ENCODE results near the gene TEAD4.
A peak's percentile ranks its signal among the peaks of the same experiment; 100 is the strongest.

Gene TEAD4

DNA sequence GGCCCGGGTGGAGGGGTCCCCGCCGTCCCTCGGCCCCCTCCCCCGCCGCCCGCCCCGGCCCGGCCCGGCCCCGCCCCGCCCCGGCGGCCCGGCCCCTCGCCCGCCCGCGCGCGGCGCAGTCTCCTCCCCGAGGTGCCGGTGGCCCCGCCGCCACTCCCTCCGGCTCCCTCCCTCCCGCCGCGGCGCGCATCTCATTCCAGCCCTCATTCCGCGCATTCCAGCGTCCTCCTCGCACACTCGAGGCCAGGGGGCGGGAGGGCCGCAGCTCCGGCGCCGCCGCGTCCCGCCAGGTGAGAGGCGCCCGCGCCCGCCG lies at the start of gene TEAD4:
TSS of gene TEAD4 (plus strand) at position 206 of the 313 bp plus-strand sequence.
- peak; percentile 55 for DNase-seq (ENCODE audit: low spot score)

DNA sequence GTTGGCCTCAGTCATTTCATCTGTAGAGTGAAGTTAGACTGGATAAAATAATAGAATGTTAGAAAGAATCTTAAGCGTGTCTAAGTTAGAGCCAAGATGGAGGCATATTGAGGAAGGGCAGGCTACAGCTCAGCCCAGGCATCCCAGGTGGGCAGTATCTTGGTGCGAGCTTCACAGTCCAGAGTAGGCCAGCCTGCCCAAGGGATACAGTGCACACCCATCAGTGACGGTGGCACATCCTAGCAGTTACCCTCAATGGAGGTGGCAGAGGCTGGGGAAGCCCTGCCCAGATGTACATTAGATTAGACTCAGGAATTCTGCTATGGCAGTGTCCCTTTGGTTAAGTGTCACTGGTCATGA lies 47.0 kb upstream of the TEAD4 start:
- no peak for DNase-seq (ENCODE audit: low spot score)

DNA sequence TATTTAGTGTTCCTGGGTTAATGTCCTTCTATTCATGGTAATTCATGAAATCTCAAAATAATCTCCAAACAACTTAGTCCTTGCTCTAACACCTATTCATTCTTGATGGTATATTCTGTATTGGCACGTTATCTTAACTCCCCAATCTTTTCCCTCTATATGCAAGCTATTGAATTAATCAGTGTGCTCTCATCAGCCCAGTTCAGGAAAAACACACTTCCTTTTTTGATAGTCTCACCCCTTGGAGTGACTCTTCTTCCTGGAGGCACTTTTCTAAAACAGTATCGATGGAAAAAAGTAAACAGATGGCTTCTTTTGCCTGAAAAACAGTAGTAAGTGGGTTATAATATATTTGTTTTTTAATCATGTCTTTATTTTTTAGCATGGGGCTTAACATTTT lies 39.9 kb upstream of the TEAD4 start:
- DNase-seq (ENCODE audit: low spot score), result no peak

DNA sequence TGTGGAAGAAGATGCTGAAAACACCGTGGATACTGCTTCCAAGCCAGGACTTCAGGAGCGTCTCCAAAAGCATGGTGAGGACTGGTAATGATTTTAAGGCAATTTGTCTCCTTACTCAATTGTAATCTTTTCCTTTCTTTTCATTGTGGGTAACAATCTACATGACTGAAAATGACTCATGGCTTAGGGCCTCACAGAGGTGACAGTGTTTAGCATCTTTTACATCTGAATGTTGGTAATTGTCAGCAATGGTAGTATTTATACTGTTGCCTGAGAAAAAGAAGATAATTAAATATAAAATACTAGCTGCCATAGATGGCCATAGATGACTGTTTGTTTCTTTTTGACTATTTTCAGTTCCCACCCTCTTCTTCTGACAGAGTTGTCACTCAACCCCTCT lies 36.9 kb upstream of the TEAD4 start:
- DNase-seq (ENCODE audit: low spot score), result no peak

DNA sequence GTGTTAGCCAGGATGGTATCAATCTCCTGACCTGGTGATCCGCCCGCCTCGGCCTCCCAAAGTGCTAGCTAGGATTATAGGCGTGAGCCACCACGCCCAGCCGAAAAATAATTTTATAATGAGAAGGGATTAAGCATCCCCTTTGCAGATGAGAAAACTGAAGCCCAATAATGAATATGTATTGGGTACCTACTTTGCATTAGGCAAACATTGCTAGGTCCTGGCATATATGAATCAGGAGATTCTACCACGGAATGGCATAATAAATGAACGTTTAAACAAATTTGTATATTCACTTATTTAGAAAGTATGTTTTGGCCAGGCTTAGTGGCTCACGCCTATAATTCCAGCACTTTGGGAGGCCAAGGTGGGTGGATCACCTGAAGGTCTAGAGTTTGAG lies 36.1 kb upstream of the TEAD4 start:
- DNase-seq (ENCODE audit: low spot score), result no peak

DNA sequence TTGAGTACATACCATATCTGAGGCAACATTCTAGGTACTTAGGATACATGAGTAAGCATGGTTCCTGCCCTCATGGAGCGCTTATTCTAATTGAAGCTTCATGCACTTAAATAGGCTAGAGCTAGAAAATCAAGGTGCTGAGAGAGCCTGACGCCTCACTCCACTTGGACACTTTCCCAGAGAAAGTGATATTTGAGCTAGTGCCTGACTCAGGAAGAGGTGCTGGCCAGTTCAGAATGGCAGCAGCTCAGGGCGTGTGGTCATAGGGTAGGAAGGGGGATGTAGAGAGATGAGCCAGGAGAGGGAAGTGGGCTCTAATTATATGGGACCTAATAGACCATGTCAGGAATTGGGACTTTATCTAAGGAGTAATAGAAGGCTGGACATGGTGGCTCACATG lies 35.2 kb upstream of the TEAD4 start:
- no peak for DNase-seq (ENCODE audit: low spot score)

DNA sequence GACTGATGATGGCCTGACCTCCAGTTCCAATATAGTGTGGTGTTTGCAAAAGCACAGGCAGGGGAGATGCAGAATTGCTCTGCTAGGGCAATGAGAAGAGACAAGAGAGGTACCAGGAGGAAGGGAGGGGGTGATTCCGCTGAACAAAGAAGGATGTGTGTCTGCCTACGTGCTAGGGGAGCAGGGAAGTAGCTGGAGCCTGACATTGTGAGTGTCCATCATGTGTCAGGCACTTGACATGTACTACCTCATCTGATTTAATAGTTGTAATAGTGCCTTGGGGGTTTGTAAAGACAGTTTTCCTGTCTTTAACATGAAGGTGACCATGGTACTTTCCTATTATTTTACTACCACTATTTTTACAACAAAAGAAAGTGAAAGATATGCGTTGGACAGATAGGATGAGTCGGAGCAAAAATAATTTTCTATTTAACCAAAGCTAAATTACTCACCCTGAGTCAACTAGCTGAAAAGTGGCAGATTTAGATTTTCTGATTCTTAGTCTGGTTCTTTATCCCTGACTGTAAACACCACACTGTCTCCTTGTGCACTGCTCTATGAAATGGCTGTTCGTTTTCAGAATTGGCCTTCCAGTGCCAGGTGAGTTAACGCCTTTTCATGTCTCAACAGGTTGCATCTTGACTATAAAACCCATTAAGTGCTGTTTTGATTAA lies 33.7 kb upstream of the TEAD4 start:
- no peak for DNase-seq (ENCODE audit: low spot score)

DNA sequence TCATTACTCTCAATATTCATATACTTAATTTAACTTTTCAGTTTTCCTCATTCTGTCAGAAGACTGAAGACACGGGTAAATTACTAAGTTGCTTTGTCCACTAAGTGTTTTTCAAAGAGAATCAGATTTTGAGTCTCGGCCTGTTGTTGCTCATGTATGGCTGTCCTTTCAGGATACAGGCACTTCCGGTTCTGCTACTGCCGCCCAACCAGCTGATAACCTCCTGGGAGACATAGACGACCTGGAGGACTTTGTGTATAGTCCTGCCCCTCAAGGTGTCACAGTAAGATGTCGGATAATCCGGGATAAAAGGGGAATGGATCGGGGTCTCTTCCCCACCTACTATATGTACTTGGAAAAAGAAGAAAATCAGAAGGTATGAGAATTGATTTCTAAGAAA lies 28.3 kb upstream of the TEAD4 start:
- DNase-seq (ENCODE audit: low spot score), result no peak

DNA sequence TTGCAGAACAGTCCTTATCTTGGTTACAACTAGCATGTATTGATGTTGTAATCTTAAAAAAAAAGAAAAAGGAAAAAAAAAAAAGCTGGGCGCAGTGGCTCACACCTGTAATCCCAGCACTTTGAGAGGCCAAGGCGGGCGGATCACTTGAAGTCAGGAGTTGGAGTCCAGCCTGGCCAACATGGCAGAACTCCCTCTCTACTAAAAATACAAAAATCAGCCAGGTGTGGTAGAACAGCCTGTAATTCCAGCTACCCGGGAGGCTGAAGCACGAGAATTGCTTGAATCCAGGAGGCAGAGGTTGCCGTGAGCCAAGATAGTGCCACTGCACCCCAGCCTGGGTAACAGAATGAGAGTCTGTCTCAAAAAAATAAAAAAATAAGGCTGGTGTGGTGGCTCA lies 25.6 kb upstream of the TEAD4 start:
- DNase-seq (ENCODE audit: low spot score), result no peak

DNA sequence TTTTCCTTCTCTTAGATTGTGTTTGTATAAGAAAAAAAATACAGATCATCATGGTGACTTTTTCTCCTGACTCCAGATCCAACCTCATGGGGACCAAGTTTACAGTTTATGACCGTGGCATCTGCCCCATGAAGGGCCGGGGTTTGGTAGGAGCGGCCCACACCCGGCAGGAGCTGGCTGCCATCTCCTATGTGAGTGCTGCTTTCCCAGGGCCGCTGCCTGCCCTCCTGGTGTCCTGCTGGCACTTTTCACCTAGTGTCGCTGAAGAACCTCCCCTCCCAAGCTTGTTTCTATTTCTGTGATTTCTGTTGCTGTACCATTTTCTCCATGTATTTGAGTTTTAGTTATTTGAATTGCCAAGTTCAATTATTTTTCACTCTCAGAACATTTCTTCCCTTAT lies 24.8 kb upstream of the TEAD4 start:
- DNase-seq (ENCODE audit: low spot score), result peak; percentile 67

DNA sequence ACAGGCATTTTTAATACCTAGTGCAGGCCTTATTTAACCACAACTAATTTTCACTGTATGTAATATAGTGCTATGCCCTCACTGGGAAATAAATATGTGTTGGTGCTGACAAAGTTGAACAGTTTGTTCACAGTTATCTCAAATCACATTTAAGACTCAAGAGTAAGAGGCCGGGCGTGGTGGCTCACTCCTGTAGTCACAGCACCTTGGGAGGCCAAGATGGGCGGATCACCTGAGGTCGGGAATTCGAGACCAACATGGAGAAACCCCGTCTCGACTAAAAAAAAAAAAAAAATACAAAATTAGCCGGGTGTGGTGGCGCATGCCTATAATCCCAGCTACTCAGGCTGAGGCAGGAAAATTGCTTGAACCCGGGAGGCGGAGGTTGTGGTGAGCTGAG lies 22.9 kb upstream of the TEAD4 start:
- DNase-seq (ENCODE audit: low spot score), result no peak

DNA sequence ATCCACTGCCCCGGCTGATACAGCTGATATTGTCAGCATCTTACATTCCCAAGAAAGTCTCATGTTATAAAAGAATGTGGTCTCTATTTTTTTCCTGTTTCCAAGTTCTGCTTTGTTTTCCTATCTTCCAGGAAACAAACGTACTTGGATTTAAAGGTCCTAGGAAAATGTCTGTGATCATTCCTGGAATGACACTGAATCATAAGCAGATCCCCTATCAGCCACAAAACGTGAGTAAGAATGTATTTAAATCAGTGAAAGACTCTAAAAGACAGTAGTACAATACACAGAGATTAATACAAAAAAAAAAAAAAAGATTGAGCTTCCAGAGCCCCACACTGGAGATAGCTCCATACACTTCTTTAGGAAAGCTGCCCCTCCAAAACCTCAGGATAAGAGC lies 21.7 kb upstream of the TEAD4 start:
- no peak for DNase-seq (ENCODE audit: low spot score)

DNA sequence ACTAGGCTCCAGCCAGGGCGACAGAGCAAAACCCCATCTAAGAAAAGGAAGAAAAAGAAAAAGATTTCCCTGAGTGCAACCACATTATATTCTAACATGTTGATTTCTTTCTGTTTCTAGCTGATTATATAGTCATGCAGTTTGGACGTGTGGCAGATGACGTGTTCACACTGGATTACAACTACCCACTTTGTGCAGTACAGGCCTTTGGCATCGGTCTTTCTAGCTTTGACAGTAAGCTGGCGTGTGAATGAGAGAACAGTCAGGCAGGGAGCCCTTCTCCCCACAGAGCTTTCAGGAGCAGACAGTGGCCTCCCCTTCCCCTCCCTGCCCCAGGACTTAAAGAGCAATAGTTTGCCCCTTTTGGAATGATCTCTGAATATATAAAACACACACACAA lies 20.0 kb upstream of the TEAD4 start:
- DNase-seq (ENCODE audit: low spot score), result no peak

DNA sequence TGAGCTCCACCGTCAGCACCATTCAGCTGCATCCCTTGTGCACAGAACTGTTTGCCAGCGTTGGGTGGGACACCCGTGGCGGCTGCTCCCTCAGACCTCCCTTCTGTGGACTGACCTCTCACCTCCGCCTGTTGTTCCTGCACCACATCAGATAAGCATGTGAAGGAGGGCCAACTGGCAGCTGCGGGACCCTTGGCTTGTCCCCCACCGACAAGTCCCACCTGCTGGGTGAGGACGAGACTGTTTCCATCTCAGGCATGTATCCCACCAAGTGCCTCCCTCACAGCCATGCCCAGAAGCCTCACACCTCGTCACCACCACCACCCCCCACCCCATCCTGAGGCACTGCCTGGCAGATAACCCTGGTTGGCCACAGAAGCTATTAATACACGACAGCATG lies 18.6 kb upstream of the TEAD4 start:
- peak; percentile 29 for DNase-seq (ENCODE audit: low spot score)

DNA sequence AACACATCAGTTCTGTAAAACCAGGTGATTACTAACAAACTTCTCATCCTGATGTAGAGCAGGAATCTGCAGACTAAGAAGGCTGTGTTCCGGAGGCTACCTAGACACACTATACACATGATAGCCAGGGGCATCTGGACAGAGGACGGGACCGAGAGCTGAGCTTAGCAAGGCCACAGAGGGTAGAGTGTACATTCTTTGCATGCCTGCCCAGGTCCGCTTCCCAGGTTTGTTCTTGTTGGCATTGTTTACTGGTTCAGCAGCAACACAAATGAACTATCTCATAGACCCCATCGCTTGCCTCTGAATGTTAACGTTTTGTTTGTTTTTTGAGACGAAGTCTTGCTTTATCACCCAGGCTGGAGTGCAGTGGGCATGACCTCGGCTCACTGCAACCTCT lies 17.7 kb upstream of the TEAD4 start:
- DNase-seq (ENCODE audit: low spot score), result no peak

DNA sequence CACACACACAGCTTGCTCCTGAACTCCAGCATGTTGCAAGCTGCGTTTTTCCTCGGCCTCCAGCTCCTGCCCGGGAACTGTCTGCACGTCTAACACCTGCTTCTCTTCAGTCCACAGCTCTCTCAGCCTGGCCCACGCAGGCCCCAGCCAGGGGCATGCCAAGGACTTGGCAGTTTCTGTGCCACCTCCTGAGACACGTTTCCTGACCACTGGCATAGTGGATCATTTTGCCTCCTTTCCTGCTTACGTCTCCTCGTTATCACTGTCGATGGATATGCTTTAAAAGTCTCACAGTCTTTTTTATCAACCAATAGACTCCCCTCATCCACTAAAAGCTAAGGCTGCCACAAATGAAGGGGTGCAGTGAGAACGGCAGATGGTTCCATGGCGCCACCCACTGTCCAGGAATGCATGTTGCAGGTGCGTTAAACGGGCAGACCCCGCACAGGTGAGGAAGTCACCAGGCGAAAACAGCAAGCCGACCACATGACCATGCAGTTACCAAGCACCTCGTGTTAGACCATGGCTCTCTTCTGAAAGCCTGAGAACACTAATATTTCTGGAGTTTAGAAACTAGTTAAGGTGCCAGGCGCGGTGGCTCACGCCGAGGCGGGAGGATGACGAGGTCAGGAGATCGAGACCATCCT lies 14.7 kb upstream of the TEAD4 start:
- DNase-seq (ENCODE audit: low spot score), result peak; percentile 91

DNA sequence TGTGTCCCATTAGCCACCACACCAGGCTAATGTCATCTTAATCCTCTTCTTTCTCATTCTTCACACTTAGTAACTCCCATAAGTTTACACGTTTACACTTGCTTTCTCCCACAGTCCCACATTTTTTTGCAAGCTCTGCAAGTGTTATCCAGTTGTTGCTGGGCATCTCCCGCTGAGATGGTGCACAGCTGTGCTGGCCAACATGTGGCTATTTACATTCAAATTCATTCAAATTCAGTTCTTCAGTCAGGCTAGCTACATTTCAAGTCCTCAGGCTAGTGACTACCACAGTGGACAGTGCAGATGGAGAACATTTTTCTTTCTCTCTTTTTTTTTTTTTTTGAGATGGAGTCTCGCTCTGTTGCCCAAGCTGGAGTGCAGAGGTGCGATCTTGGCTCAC lies 9.8 kb upstream of the TEAD4 start:
- no peak for DNase-seq (ENCODE audit: low spot score)

DNA sequence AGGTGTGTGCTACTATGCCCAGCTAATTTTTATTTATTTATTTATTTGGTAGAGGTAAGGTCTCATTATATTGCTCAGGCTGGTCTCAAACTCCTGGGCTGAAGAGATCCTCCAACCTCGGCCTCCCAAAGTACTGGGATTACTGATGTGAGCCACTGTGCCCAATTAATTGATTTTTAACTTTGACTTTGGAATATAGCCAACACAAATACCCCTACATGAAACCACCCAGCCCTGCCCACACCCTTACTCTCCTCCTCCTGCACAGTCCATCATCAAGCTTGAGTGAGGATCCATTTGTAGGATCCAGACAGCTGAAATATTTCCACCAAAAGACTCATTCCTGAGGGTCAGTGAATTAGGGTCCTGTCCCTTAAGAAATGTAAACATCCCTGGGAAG lies 3.3 kb upstream of the TEAD4 start:
- no peak for DNase-seq (ENCODE audit: low spot score)

DNA sequence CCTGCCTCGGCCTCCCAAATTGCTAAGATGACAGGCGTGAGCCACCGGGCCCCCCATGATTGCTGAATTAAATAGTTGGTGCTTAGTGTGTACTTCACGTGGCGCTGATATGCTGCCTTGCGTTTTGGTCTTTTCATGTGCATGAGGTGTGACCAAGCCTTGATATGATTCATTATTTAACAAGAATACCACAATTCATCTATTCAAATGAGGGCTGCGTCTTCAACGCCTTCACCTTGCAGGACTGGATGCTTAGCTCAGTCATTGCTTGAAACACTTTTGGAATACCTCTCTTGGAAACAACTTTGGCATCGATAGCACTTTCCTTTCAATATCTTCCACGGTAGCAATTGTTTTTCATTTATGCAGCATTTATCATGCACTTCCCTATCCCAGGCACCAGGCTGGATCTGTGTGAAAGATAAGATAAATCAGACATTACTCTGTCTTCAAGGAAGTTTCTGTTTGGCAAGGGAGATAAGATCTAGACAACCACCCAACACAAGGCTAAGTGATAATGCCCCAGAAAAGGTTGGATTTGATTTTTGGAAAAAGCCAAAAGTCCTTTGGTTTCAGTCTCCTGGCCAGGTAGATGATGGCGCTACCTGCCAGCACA lies 1.3 kb upstream of the TEAD4 start:
- DNase-seq (ENCODE audit: low spot score), result no peak

DNA sequence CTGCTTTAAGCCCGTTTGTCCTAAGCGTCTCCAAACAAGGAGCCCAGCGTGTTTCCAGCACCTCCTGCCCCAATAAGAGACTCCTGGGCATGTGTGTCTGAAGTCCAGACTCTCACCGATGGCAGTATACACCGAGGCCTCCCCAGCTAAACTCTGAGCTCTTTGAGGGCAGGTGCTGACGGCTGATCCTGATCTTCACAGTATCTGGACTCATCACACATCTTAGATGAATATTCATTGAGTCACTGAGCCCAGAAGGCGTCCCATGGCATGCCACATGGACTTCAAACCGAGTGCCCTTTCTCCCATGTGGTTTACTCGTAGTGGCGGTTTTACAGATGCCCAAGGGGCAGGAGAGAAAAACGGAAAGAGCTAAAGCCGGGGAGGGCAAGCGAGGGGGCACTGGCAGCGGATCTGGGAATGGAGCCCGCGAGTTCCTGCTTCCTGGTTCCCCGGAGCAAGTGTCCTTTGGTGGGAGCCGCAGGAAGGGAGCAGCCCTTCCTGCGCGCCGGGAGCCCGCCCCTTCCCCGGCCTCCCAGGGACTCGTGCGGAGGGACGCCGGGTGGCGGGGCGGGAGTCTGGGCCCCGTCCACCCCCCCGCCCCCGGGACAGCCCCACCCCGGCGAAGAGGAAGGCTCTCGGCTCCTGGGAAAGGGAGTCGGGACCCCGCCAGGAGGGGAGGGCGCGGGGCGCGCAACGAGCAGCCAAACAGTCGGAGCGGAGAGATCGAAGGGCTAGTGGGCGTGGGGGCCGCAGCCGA lies 585 bp upstream of the TEAD4 start:
- peak; percentile 38 for DNase-seq (ENCODE audit: low spot score)

DNA sequence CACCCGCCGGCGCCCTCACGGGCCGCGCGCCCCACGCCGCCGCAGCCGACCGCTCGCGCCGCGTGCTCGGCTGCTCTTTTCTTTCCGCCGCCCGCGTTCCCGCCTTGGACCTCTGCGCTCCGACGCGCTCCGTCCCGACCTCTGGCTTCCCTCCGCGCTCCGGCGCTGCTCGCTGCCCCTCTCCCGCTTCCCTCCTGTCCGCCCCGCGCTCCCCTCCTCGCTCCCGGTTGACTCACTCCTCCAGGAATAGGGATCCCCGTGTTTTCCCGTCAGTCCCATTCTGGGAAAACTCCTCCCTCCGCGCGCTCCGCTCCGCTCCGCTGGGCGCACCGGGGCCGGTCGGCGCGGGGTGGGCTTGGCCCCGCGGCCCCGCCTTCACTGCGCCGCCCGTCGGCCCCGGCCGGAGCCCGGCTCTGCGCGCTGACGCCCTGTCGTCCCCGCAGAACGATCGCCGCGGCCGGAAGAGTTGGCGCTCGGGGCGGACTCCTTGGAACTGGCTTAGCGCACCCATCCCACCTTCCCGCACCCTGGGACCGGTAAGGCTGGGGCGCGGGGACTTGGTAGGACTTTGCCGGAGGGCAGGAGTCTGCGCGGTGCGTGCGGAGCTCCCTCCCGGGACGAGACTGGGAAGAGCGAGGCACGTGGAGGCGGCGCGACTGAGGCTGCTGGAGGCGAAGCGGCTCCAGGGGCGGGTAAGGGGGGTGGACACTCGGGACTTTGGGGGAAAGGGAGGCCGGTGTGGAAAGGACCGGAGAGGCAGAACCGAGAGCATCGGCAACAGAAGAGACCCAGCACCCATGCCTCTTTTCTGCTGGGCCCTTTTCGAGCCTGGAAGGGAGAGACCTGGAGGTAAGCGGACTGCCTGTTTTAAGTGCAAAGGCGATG lies 550 bp downstream of the TEAD4 start:
- DNase-seq (ENCODE audit: low spot score), result peak; percentile 34

DNA sequence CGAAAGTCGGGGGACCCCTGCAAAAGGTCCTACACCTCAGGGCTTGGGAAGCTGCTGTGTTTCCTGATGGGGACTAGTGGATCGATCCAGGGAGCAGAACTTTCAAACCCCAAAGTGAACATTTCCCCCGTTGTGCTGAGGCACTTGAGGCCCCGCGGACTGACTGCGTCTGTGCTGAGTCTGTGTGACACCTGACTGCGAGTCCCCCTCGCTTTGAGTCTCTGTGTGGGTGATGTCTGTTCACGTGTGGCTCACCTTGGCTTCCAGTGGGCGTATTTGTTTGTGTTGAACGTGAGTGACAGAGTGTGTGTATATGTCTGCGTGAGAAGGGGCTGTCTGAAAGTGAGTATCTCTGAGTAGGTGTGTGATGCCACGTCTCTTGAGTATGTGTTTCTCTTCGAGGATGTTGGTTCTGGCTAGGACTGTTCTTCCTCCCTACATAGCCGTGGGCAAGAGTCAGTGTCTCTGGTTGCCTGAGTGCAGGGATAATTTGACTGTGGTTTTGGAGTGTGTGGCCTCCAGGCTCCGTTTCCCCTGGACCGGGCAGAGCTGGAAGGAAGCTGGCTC lies 1.3 kb downstream of the TEAD4 start:
- peak; percentile 30 for DNase-seq (ENCODE audit: low spot score)

Data from cerebellar cortex (tissue), 1 donor.